ENCODE data around the gene TSPYL6.

The TSPYL6 gene

DNA sequence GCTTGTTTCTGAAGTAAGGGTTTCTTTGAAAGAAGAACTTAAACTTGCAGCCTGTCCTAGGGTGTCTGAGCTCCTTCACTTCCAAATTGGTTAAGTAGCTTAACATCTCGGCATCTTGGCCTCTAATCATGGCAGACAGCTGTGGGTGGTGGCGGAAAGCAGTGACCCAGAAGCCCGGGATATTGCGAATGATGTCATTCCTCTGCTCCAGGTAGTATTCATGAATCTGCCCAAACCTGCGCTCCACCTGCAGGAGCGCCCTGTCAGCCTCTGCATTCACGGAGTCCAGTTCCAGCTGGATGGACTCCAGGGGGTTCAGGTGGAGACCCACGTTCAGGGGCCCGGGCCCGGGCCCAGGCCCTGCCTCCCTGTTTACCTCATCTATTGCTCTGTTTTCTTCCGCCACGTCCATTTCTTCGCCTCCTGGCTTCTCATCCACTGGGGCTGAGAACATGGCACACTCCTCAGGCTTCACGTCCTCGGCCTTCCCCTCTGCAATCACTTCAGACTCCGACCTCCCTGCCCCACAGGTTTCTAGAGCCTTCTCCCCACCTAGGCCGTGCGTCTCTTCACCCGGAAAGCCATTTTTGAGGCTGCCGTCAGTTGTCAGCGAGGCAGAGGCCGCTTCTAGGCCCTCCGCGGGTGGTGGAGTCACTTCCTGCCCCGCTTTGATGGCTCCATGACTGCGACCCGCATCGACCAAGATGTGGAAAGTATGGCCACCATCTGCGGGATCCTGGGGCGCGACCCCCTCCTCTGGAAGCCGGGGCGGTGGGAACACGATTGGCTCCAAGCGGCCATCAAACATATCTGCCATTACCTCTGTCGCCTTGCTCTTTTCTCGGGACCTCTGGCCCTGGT is 569 bp downstream of the TSPYL6 start:
- DNase-seq (ENCODE audit: low read depth), result no peak

- no peak for DNase-seq (ENCODE audit: low read depth)
These were observed 1.8 kb downstream of the TSPYL6 start for GRCh38 chr2:54254180-54254579.

- no peak for DNase-seq (ENCODE audit: low read depth)
These were observed 6.4 kb downstream of the TSPYL6 start for GRCh38 chr2:54249629-54250028.

DNA sequence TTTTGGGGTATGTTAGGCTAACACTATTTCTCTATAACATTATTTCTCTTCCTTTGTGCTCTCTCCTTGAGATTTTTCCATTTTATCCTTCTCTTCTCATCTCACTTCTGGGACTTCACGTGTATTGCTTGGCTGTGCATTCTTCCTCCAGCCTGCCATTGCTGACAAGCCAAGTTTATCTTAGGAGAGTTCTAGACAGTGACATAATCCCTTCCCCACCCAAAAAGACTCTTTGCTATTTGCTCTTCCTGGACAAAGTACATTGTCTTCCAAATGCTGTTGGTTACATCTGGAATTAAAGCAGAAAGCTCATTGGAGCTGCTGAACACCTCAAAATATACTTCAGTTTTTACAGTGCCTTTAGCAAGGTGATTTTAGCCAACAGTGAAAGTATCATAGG is 8.9 kb downstream of the TSPYL6 start:
- no peak for DNase-seq (ENCODE audit: low read depth)

DNA sequence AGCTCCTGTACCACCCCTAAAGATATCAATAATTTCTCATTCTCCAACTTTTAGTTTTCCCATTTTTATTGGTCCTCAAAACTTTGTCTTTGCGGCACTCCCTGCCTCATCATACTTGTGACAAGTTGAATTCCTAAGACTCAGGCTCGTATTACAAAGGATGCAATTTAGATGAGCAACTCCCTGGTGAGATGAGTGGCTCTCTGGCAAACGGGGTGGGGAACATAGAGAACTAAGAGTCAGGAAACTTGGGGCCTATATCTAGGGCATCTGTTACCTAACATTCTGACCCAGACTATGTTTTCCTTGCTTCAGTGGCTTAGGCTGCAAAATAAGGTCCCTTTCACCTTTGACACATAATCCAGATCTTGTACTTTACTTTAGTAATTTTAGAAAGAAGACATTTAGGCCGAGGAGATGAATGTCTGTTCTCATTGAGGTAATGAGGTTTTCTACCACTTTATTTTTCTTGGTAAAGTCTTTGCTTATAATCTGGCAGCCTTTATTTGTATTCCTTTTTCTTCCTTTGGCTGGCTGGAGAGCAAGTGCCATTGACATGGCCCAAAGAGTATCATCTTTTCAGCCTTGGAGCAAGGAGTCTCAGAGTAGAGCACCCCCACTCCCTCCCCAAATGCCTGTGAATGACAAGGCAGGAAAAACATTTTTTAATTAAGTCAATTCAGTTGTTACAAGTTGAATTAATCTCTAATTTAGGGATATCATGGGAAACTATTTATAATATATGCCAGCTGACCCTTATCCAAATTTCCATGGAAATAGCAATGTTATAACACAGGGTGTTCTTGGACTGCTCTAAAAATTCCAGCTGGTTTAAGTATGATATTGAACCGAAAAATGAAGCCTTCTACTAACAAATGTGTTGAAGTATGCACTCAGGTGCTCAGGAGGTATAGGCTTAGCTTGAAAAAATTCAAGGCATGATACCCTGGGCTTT is 15.2 kb downstream of the TSPYL6 start:
- DNase-seq (ENCODE audit: low read depth), result no peak

GRCh38 chr2:54239427-54239826 is 16.6 kb downstream of the TSPYL6 start:
- DNase-seq (ENCODE audit: low read depth), result no peak

DNA sequence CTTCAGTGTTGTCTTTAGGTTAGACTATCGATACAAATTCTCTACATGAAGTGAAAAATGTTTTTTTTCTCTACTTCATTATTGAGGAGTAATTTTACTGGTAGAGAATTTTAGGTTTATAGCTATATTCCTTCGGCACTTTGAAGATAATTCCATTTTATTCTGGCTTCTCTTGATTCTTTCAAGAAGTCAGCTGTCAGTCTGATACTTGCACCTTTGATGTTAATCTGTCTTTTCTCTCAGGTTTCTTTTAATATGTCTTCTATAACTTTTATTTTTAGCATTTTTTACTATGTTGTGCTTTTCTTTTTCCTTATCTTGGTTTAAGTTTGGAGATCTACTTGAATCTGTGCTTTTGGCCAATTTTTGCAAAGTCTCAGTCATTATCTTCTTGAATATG is 18.6 kb downstream of the TSPYL6 start:
- DNase-seq (ENCODE audit: low read depth), result no peak

DNA sequence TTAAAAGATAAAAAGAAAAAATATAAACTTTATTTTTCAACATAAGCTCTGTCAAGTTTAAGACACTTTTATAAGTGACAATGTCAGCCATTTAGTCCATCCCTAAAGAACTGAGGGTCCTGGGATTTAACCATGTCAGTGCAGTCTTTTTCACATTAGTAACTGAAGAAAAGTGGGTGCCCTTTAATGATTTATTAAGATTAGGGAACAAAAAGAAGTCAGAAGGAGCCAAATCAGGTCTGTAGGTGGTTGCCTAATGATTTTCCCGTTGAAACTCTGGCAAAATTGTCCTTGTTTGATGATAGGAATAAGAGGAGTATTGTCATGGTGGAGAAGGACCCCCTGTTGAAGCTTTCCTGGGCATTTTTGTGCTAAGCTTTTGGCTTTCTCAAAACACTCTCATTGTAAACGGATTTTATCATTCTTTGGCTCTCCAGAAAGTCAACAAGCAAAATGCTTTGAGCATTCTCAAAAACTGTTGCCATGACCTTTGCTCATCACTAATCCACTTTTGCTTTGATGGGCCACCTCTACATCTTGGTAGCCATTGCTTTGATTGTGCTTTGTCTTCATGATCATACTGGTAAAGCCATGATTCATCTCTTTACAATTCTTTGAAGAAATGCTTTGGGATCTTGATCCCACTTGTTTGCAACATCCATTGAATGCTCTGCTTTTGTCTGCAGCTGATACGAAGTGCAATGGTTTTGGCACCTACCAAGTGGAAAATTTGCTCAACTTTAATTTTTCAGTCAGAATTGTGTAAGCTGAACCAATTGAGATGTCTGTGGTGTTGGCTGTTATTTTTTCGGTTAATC is 22.0 kb downstream of the TSPYL6 start:
- DNase-seq (ENCODE audit: low read depth), result no peak

DNA sequence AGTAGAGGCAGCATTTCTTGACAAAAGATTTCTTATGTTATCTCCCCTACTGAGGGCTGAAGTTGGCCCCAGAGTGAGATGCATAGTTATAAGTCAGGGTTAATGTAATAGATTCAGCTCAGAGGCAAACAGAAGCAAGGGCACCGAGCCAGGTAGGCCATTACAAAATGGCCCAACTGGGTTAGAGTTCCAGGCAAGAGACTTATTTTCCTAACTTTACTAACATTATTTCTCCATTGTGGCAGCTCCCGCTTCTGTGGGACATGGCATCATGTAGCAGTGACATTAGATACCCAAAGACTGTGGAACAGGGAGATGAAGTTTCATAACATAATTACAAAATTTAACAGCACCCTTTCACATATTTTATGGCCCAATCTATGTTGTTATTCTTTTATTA is 27.1 kb downstream of the TSPYL6 start:
- no peak for DNase-seq (ENCODE audit: low read depth)

DNA sequence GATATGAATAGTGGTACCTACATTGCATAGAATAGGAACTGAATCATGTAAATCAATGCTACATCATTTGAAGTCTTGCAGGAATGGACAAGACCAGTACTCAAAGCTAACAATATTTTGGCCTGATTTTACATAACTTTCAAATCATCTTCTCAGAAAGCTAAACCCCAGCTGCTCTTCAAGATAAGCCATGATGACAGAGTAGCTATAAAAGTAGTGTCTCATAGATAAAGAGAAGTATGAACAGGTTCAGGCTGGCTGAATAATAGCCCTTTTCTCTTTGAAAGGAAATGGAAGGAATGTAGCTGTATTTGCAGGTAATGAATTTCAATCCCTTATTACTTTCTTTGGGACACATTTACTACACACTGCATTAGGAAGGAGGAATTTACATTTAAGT is 28.2 kb downstream of the TSPYL6 start:
- DNase-seq (ENCODE audit: low read depth), result no peak

GRCh38 chr2:54226260-54226659 is 29.8 kb downstream of the TSPYL6 start:
- DNase-seq (ENCODE audit: low read depth), result no peak

GRCh38 chr2:54224997-54225396 is 31.0 kb downstream of the TSPYL6 start:
- no peak for DNase-seq (ENCODE audit: low read depth)

GRCh38 chr2:54213082-54213481 is 42.9 kb downstream of the TSPYL6 start:
- no peak for DNase-seq (ENCODE audit: low read depth)

DNA sequence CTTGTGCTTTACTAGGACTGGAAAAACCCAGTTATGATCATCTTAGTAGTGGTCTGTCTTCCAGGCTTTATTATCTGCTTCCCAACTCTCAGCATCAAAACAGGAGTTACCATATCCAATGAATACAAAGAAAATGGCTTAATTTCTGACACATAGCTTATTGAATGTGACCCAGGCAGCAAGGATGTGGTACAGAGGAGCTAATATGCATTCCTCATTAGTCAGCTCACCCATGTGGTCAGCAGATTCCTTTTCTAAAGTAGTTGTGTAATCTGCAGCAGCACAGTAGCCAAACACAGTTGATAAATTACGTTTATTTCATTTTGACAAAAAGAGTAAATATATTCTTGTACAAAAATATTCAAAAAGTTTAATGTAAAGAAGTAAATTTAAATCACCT is 43.6 kb downstream of the TSPYL6 start:
- DNase-seq (ENCODE audit: low read depth), result no peak

DNA sequence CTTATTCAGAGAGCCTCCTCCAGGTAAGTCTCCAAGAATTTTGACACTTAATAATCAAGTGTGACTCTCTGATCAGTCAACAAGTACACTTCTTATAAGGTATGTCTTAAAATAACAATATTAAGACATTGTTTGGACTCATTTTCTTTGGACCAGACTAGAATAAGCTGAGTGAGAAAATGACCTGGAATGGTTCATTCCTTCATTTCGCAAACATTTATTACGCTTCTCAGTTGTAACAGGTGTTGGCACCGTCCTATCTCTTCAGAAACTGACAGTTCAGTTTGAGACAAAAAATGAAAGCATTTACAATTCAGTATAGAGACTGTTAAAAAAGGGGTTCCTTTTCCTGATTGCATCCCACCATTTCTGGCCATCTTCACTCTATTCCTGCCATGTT is 46.6 kb downstream of the TSPYL6 start:
- DNase-seq (ENCODE audit: low read depth), result no peak

DNA sequence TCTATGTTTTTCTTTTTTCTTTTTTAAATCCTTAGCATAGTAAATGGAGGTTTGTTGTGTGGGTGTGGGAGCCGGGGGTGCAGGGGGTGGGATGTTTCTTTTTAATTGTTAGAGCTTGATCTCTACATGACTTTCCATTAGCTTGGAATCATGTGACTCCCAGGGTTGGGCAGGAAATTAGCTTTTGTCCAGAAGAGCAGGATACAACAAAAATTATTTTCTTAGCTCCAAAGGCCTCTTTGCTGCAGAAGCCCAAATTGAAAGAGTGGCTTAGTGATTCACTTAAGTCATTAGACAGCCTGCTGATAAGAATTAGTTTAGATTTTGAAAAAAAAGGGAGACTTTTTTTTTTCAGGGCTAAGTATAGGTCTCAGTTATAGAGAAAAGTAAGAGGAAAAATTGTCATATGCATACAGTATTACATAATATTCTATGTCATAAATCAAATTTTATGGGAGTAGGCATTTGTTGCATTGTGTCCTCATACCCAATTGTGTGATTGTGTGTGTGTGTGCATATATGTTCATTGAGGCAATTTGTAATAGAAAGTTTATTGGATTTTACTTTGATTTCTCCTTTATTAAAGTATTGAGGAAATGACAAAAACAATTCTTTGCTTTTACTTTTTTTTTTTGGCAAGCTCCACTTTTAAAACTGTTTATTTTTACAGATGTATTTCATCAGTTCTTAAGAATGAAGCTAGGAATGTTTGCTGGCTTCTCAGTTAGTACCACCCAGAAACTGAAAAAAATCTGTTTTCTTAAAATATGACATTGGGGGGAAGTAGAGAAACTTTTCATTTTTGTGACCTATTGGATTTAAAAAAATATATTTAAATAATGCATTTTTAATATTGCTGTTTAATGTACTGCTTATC is 47.4 kb downstream of the TSPYL6 start:
- DNase-seq (ENCODE audit: low read depth), result no peak

DNA sequence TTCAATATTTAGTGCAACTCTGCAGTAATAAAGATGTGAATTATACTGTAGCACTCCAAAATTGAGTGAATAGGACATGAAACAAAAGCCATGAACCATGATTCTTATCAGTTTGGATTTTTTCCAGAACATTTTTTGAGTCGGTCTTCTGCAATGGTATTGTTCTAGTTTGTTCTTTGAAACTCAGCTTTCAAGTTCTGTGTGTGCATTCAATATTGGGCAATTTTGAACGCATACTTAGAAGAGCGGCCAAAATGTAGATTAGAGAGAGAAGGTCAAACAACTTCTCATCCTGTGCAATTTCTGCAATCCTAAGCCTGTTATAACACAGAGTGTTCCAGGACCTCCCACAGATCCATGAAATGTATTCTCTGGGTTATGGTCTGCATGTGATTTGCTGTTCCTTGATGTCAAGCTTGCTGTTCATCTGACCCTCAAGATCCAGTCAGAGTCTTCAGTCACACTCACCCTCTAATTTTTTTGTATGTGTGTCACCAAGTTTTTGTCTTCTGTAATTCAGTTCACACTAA is 48.3 kb downstream of the TSPYL6 start:
- no peak for DNase-seq (ENCODE audit: low read depth)

DNA sequence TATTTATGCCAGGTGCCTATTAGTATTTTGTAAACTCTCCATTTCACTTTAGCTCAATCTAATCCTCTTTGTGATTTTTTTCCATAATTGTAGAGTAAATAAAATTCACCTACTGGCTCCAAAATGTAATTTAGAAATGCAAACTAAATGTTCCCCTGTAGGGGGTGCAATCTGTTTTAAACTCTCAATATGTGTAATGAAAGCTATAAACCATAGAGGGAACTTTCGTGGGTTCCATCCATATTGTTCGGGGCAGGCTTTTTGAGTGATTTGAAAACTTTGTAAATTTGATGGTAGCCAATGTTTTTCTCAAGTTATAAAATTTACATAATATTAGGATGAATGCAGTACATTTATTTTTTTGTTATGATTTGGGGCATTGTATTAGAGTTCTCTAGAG is 49.4 kb downstream of the TSPYL6 start:
- DNase-seq (ENCODE audit: low read depth), result no peak

- DNase-seq (ENCODE audit: low read depth), result no peak
These were observed 51.6 kb downstream of the TSPYL6 start for GRCh38 chr2:54204476-54204875.
